GM19468 (cell line): ENCODE data around the gene UPK3BL2.
"Not testable (repeated sequence)": the region's sequence is repeated elsewhere in the genome, so short reads cannot be mapped to it uniquely, and the experiment has no call there.

Source experiments
- ATAC-seq: cut with Tn5 transposase; IDR thresholded peaks from one replicate; pipeline ENCODE4 v1.9.1; 2021; ENCODE audit warnings: mild to moderate bottlenecking, moderate library complexity, moderate number of reproducible peaks; ENCODE audit not compliant: unreplicated experiment; ENCODE audit errors: extremely low read depth

Gene UPK3BL2

GRCh38 chr7:102532127-102532526 lies 11.4 kb downstream of the UPK3BL2 start:
- ATAC-seq: not testable (repeated sequence)

GRCh38 chr7:102531583-102531982 lies 11.9 kb downstream of the UPK3BL2 start:
- ATAC-seq: not testable (repeated sequence)

- not testable (repeated sequence) for ATAC-seq
Measured at GRCh38 chr7:102527822-102528793, 15.4 kb downstream of the UPK3BL2 start.

GRCh38 chr7:102527182-102527581 lies 16.3 kb downstream of the UPK3BL2 start:
- ATAC-seq: not testable (repeated sequence)

- not testable (repeated sequence) for ATAC-seq
Measured at GRCh38 chr7:102524803-102525202, 18.7 kb downstream of the UPK3BL2 start.

- ATAC-seq: not testable (repeated sequence)
Measured at GRCh38 chr7:102520797-102521196, 22.7 kb downstream of the UPK3BL2 start.

- peak; percentile 48 for ATAC-seq
Measured at GRCh38 chr7:102517550-102518147, 25.8 kb downstream of the UPK3BL2 start, which contains the start of gene RASA4B. Gene RASA4B (minus strand): TSS chr7:102517777. CDS start chr7:102517710, 67 bp downstream.

- ATAC-seq: not testable (repeated sequence)
Measured at GRCh38 chr7:102516951-102517350, 26.5 kb downstream of the UPK3BL2 start.

- not testable (repeated sequence) for ATAC-seq
Measured at GRCh38 chr7:102515889-102516288, 27.6 kb downstream of the UPK3BL2 start.

- peak; percentile 64 for ATAC-seq
Measured at GRCh38 chr7:102514881-102515721, 28.4 kb downstream of the UPK3BL2 start.

GRCh38 chr7:102512642-102513221 lies 30.8 kb downstream of the UPK3BL2 start:
- not testable (repeated sequence) for ATAC-seq

GRCh38 chr7:102511860-102512522 lies 31.5 kb downstream of the UPK3BL2 start:
- ATAC-seq: peak; percentile 15

GRCh38 chr7:102510575-102510974 lies 32.9 kb downstream of the UPK3BL2 start:
- not testable (repeated sequence) for ATAC-seq

GRCh38 chr7:102507410-102508088 lies 35.9 kb downstream of the UPK3BL2 start:
- not testable (repeated sequence) for ATAC-seq

GRCh38 chr7:102505298-102506185 lies 38.0 kb downstream of the UPK3BL2 start:
- ATAC-seq: not testable (repeated sequence)

GRCh38 chr7:102503141-102503540 lies 40.4 kb downstream of the UPK3BL2 start:
- not testable (repeated sequence) for ATAC-seq

GRCh38 chr7:102498321-102498720 lies 45.2 kb downstream of the UPK3BL2 start:
- ATAC-seq: not testable (repeated sequence)

GRCh38 chr7:102497308-102497707 lies 46.2 kb downstream of the UPK3BL2 start:
- not testable (repeated sequence) for ATAC-seq
